Esophagus squamous epithelium (tissue), 4 donors: ENCODE measurements around the gene PHF2.

Experiments used
- CTCF ChIP-seq, 6 experiments: fragments of 450-650 bp in 4 of 6; fragments of 200-600 bp in 2 of 6; sonication (generic) in 2 of 6; IDR thresholded peaks; one replicate each; pipeline ENCODE4 v1.5.1; 2016 to 2019; ENCODE audit warnings: antibody characterized with exemption in 6 of 6, mild to moderate bottlenecking in 4 of 6, moderate library complexity in 4 of 6
- POLR2A ChIP-seq, 4 donors: fragments of 450-650 bp; IDR thresholded peaks; one replicate each; pipeline ENCODE4 v1.6.1; 2017; ENCODE audit warnings: antibody characterized with exemption in 4 of 4, mild to moderate bottlenecking in 4 of 4, moderate library complexity in 3 of 4

- TF ChIP-seq CTCF (IDR thresholded peaks at IDR 0.05) (no peak), POLR2A (IDR thresholded peaks at IDR 0.05) (no peak)
Measured at GRCh38 chr9:93595861-93596365, 19.5 kb downstream of the PHF2 start.
